GM21423 (cell line): ENCODE data around the gene ERC2.

Experiments used
- ATAC-seq: cut with Tn5 transposase; IDR thresholded peaks from one replicate; pipeline ENCODE4 v1.9.1; 2021; ENCODE audit warnings: mild to moderate bottlenecking, moderate library complexity; ENCODE audit not compliant: unreplicated experiment

The ERC2 gene

GRCh38 chr3:56126632-56127031 lies 341.6 kb downstream of the ERC2 start:
- ATAC-seq = no peak

GRCh38 chr3:56125358-56126005 lies 342.8 kb downstream of the ERC2 start:
- ATAC-seq = no peak

- ATAC-seq = no peak
Measured at GRCh38 chr3:56124546-56124945, 343.7 kb downstream of the ERC2 start.

- no peak for ATAC-seq
Measured at GRCh38 chr3:56123487-56123886, 344.8 kb downstream of the ERC2 start.

GRCh38 chr3:56122911-56123310 lies 345.4 kb downstream of the ERC2 start:
- ATAC-seq = no peak

GRCh38 chr3:56121716-56122115 lies 346.6 kb downstream of the ERC2 start:
- no peak for ATAC-seq

- no peak for ATAC-seq
Measured at GRCh38 chr3:56119575-56120349, 348.5 kb downstream of the ERC2 start.

GRCh38 chr3:56118968-56119367 lies 349.3 kb downstream of the ERC2 start:
- no peak for ATAC-seq

- no peak for ATAC-seq
Measured at GRCh38 chr3:56115698-56116097, 352.6 kb downstream of the ERC2 start.

GRCh38 chr3:56115199-56115598 lies 353.1 kb downstream of the ERC2 start:
- no peak for ATAC-seq

- ATAC-seq = no peak
Measured at GRCh38 chr3:56113908-56114307, 354.4 kb downstream of the ERC2 start.

- ATAC-seq = no peak
Measured at GRCh38 chr3:56113231-56113630, 355.0 kb downstream of the ERC2 start.

- no peak for ATAC-seq
Measured at GRCh38 chr3:56111606-56112304, 356.5 kb downstream of the ERC2 start.

GRCh38 chr3:56110886-56111285 lies 357.4 kb downstream of the ERC2 start:
- no peak for ATAC-seq

- ATAC-seq = no peak
Measured at GRCh38 chr3:56107157-56107556, 361.1 kb downstream of the ERC2 start.

GRCh38 chr3:56102032-56102431 lies 366.2 kb downstream of the ERC2 start:
- ATAC-seq = no peak

- ATAC-seq = no peak
Measured at GRCh38 chr3:56101576-56101975, 366.7 kb downstream of the ERC2 start.

GRCh38 chr3:56096999-56097398 lies 371.3 kb downstream of the ERC2 start:
- ATAC-seq = no peak

- ATAC-seq = no peak
Measured at GRCh38 chr3:56094170-56094569, 374.1 kb downstream of the ERC2 start.

- no peak for ATAC-seq
Measured at GRCh38 chr3:56089739-56090138, 378.5 kb downstream of the ERC2 start.

- no peak for ATAC-seq
Measured at GRCh38 chr3:56087451-56088053, 380.7 kb downstream of the ERC2 start.

GRCh38 chr3:56086355-56086754 lies 381.9 kb downstream of the ERC2 start:
- ATAC-seq = no peak
